ENCODE measurements around the gene KCNK4. TPM values are rescaled to one million over a fixed set of nuclear protein-coding genes. Genes with fewer than 3 reads are reported as not detected.
"Not testable (repeated sequence)": the region's sequence is repeated elsewhere in the genome, so short reads cannot be mapped to it uniquely, and the experiment has no call there.

The KCNK4 gene
- total RNA-seq, 1 experiment from 2014 or later, result 0.26 TPM

- peaks cover 12% of the 10 kb centered on the region for H3K4me1 ChIP-seq (ENCODE audit: insufficient read depth, low read length, poor library complexity, severe bottlenecking)
- ChIA-PET CTCF (no interaction called here), POLR2A (ENCODE audit: low non-redundant PET) (no interaction called here)
- H3K27me3 ChIP-seq (replicated peaks; ENCODE audit: insufficient read depth, low read depth, low read length, poor library complexity), result no peaks in the 10 kb centered on the region
- no TSS peak for BruUV-seq (replicated peaks)
- DNase-seq (ENCODE audit: low spot score), result no peak
- intact Hi-C loops (cut with micrococcal nuclease; ENCODE audit: unreplicated experiment), result no loop called here
- peak overlapping the region; percentile 84 for H3K27ac ChIP-seq (ENCODE audit: low read depth, low read length, poor library complexity, severe bottlenecking)
- no peaks in the 10 kb centered on the region for H3K9me3 ChIP-seq (ENCODE audit: low read depth, low read length, poor library complexity, severe bottlenecking)
- peak overlapping the region; percentile 83 for H3K4me3 ChIP-seq (ENCODE audit: low read depth, low read length, poor library complexity, severe bottlenecking)
- TF ChIP-seq CTCF (conservative IDR thresholded peaks at IDR 0.05; ENCODE audit: low read depth, low read length), result no peak
- no peak for TF ChIP-seq EZH2 (IDR thresholded peaks at IDR 0.05; ENCODE audit: borderline replicate concordance, low read depth, low read length, poor library complexity, severe bottlenecking)
- peaks cover 4% of the 10 kb centered on the region for H3K36me3 ChIP-seq (ENCODE audit: insufficient read depth, low read length, poor library complexity, severe bottlenecking)
These were observed 15.9 kb downstream of the KCNK4 start for GRCh38 chr11:64306876-64307622.

GRCh38 chr11:64307795-64308194, 16.7 kb downstream of the KCNK4 start:
- peaks cover 12% of the 10 kb centered on the region for H3K4me1 ChIP-seq (ENCODE audit: insufficient read depth, low read length, poor library complexity, severe bottlenecking)
- CTCF ChIA-PET; H3K4me3 ChIP-seq (ENCODE audit: low read depth, low read length, poor library complexity, severe bottlenecking); POLR2A ChIA-PET (ENCODE audit: low non-redundant PET); intact Hi-C loops (cut with micrococcal nuclease; ENCODE audit: unreplicated experiment); H3K27me3 ChIP-seq (replicated peaks; ENCODE audit: insufficient read depth, low read depth, low read length, poor library complexity); H3K9me3 ChIP-seq (ENCODE audit: low read depth, low read length, poor library complexity, severe bottlenecking); H3K36me3 ChIP-seq (ENCODE audit: insufficient read depth, low read length, poor library complexity, severe bottlenecking); BruUV-seq (replicated peaks); DNase-seq (ENCODE audit: low spot score): not testable (repeated sequence)
- peak overlapping the region; percentile 14 for H3K27ac ChIP-seq (ENCODE audit: low read depth, low read length, poor library complexity, severe bottlenecking)

GRCh38 chr11:64312947-64313346, 21.8 kb downstream of the KCNK4 start:
- H3K27me3 ChIP-seq (replicated peaks; ENCODE audit: insufficient read depth, low read depth, low read length, poor library complexity), result no peaks in the 10 kb centered on the region
- H3K27ac ChIP-seq (ENCODE audit: low read depth, low read length, poor library complexity, severe bottlenecking), result peak overlapping the region; percentile 53
- H3K9me3 ChIP-seq (ENCODE audit: low read depth, low read length, poor library complexity, severe bottlenecking), result no peaks in the 10 kb centered on the region
- no peak overlapping the region for H3K4me3 ChIP-seq (ENCODE audit: low read depth, low read length, poor library complexity, severe bottlenecking)
- POLR2A ChIA-PET (ENCODE audit: low non-redundant PET), result no interaction called here
- intact Hi-C loops (cut with micrococcal nuclease; ENCODE audit: unreplicated experiment), result no loop called here
- CTCF ChIA-PET, result interaction anchor here (0.5 kb wide), 1 partner anchor 1279 kb away, joined by 4 read pairs; no protein-coding TSS in a partner anchor
- TF ChIP-seq CTCF (conservative IDR thresholded peaks at IDR 0.05; ENCODE audit: low read depth, low read length), result no peak
- BruUV-seq (replicated peaks), result no TSS peak
- no peak for DNase-seq (ENCODE audit: low spot score)
- peaks cover 18% of the 10 kb centered on the region for H3K36me3 ChIP-seq (ENCODE audit: insufficient read depth, low read length, poor library complexity, severe bottlenecking)
- H3K4me1 ChIP-seq (ENCODE audit: insufficient read depth, low read length, poor library complexity, severe bottlenecking), result peaks cover 6% of the 10 kb centered on the region

Measured in A673 (cell line).